ENCODE results near the gene WASF2. TPM values are rescaled to one million over a fixed set of nuclear protein-coding genes. Genes with fewer than 3 reads are reported as not detected.
A peak's percentile ranks its signal among the peaks of the same experiment; 100 is the strongest.

WASF2 gene
- total and polyA plus RNA-seq, 2 of the 4 experiments (the other 2 are of a cell fraction) = 7.9 to 45.4 TPM

DNA sequence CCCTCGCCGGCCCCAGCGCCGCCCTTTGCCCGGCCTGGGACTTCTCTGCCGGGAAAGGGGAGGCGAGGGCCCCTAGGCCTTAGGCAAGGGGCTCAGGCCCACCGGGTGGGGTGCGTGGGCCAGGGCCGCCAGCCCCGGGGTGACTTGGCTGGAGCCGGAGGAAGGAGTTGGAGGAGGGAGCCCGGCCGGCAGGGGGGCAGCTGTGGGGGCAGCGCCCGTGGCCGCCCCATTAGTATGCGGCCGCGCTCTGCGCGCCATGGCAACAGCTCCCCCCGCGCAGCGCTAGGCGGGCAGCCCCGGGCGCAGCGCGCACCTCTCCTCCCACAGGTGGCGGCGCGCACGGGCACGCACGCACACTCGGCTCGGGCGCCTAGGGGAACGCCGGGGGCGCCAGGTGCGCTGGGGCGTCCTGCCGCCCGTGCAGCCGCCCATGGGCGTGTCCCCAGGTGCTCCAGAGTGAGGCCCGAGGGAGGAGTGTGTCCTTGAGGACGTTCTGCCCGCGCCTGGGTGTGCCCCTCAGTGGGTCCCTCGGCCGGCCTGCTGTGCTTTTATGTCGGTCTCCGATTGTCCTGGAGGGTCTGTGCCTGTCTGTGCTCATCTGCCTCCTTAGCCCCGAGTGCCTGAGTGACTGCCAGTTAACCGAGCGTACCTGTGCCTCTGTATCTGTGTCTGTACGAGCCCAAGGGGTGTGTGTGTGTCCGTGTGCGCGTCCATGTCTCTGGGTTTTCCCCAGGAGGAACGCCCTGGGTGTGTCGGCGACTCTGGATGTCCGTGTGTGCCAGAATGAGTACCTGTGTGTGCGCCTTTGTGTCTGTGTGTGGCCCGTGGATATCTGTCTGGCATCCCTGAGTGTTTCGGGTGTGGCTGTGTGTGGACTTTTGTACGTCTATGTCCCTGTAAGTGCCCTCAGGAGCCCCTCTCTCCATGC, 38.2 kb upstream of the WASF2 start:
- H3K4me2 ChIP-seq (ENCODE audit: low read depth, low read length) = no peak overlapping the region
- intact Hi-C loops (cut with micrococcal nuclease) = loop anchor here (1.0 kb wide), 1 partner anchor 110 kb away; no protein-coding TSS in a partner anchor
- no peak overlapping the region for H4K5ac ChIP-seq (ENCODE audit: low read depth, low read length)
- H3K36me3 ChIP-seq (ENCODE audit: control insufficient read depth, insufficient read depth, low read length) = peaks cover 8% of the 10 kb centered on the region; the same call in 1 of the 2 replicates
- in situ Hi-C loops (cut with MboI; ENCODE audit: low sequenced_read_pairs) = no loop called here
- H3K4me3 ChIP-seq (ENCODE audit: insufficient read depth, low read depth, low read length) = no peak overlapping the region
- peak overlapping the region; percentile 8 for H3K4ac ChIP-seq (ENCODE audit: low read depth, low read length)
- ATAC-seq (ENCODE audit: low read depth) (no peak), DNase-seq (no peak)
- H3K79me1 ChIP-seq (ENCODE audit: low read depth in 1 of 2, low read length in 2 of 2) = peaks cover 0 to 18% of the 10 kb centered on the region in 2 experiments; a peak in 2 of 4 replicates
- dilution Hi-C loops (cut with HindIII; ENCODE audit: low sequenced_read_pairs, unreplicated experiment) = no loop called here
- peak overlapping the region; percentile 83 for H2AK9ac ChIP-seq (replicated peaks; ENCODE audit: low read depth, low read length, poor library complexity)
- no peak overlapping the region for H3K27ac ChIP-seq (ENCODE audit: insufficient read depth, low read length)
- peak overlapping the region; percentile 84 for H2AFZ ChIP-seq (replicated peaks; ENCODE audit: low read length, poor library complexity)
- BruUV-seq (replicated peaks) = no TSS peak
- peak overlapping the region; percentile 41; the same call in 1 of the 3 replicates for H2BK15ac ChIP-seq (ENCODE audit: low read depth, low read length)
- H3K14ac ChIP-seq (replicated peaks; ENCODE audit: low read depth, low read length) = 0 out of 2 replicates have a peak overlapping the region, but pooled peaks have one; percentile 0
- POLR2A ChIA-PET (ENCODE audit: unreplicated experiment) = no interaction called here
- H3K9me1 ChIP-seq (ENCODE audit: insufficient read depth, low read length) = peaks cover 19% of the 10 kb centered on the region
- H3K4me1 ChIP-seq (ENCODE audit: control insufficient read depth, insufficient read depth, low read length) = peaks cover 35% of the 10 kb centered on the region
- H4K8ac ChIP-seq (ENCODE audit: low read depth in 2 of 2, low read length in 2 of 2) = peak overlapping the region in 1 of 2 experiments; percentile 80; a peak in 2 of 4 replicates
- 31% methylated on average over 49 of the region's 71 CpGs; no CpG with 5 or more reads in 1 of the 2 experiments for WGBS, 2 experiments (ENCODE audit: extremely low coverage in 2 of 2, insufficient read length in 1 of 2)
- H2BK20ac ChIP-seq (ENCODE audit: low read depth, low read length) = peak overlapping the region; percentile 34; the same call in 1 of the 2 replicates
- no peak overlapping the region for H2BK5ac ChIP-seq (ENCODE audit: low read depth, low read length, poor library complexity, severe bottlenecking)
- H3K56ac ChIP-seq (ENCODE audit: extremely low read depth, insufficient read depth, low read length) = no peak overlapping the region
- H2BK120ac ChIP-seq (ENCODE audit: low read depth, low read length) = peak overlapping the region; percentile 30; the same call in 1 of the 2 replicates
- 0 out of 2 replicates have a peak overlapping the region, but pooled peaks have one; percentile 57 for H4K91ac ChIP-seq (ENCODE audit: insufficient read depth, low read depth, low read length)
- H2AK5ac ChIP-seq (ENCODE audit: low read depth, low read length) = peak overlapping the region; percentile 79
- H3K23ac ChIP-seq (ENCODE audit: low read depth, low read length) = no peak overlapping the region
- no peak for TF ChIP-seq SMC3 (IDR thresholded peaks at IDR 0.05; ENCODE audit: low read depth, low read length)
- TF ChIP-seq CEBPB (IDR thresholded peaks at IDR 0.05; ENCODE audit: low read depth, low read length) = no peak
- TF ChIP-seq RFX5 (IDR thresholded peaks at IDR 0.05; ENCODE audit: low read depth, low read length) = no peak
- no peak for TF ChIP-seq MXI1 (IDR thresholded peaks at IDR 0.05; ENCODE audit: borderline replicate concordance, low read depth, low read length)
- TF ChIP-seq NFE2L2 (IDR thresholded peaks at IDR 0.05; ENCODE audit: low read depth, low read length) = no peak
- TF ChIP-seq, protein P1, sequence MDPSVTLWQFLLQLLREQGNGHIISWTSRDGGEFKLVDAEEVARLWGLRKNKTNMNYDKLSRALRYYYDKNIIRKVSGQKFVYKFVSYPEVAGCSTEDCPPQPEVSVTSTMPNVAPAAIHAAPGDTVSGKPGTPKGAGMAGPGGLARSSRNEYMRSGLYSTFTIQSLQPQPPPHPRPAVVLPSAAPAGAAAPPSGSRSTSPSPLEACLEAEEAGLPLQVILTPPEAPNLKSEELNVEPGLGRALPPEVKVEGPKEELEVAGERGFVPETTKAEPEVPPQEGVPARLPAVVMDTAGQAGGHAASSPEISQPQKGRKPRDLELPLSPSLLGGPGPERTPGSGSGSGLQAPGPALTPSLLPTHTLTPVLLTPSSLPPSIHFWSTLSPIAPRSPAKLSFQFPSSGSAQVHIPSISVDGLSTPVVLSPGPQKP (IDR thresholded peaks at IDR 0.05; ENCODE audit: borderline replicate concordance, low read depth, low read length) = no peak
- H3K27me3 ChIP-seq (ENCODE audit: control insufficient read depth, insufficient read depth, low read length) = no peaks in the 10 kb centered on the region
- no peak overlapping the region for H3K9ac ChIP-seq (ENCODE audit: low read depth, low read length)
- no peaks in the 10 kb centered on the region for H3K9me3 ChIP-seq (ENCODE audit: control insufficient read depth, insufficient read depth, low read length)
- H4K20me1 ChIP-seq (ENCODE audit: insufficient read depth, low read length) = no peaks in the 10 kb centered on the region
- no peak overlapping the region for H3K18ac ChIP-seq (ENCODE audit: low read depth, low read length)
- CTCF ChIA-PET = no interaction called here
